SU-DHL-6 (cell line): Measurements from ENCODE around the gene TRIM42.

Experiments
- H2AFZ ChIP-seq: fragments of 200-600 bp; sonication (generic); 2 replicates; pipeline ENCODE4 v1.6.1; 2014; ENCODE audit warnings: low read depth, mild to moderate bottlenecking, moderate library complexity, mixed read lengths, antibody characterized with exemption, low read length; ENCODE audit not compliant: severe bottlenecking
- H3F3A ChIP-seq: fragments of 200-600 bp; shearing (Covaris generic); 2 replicates; pipeline ENCODE4 v1.6.0; 2016; ENCODE audit warnings: antibody characterized with exemption, mild to moderate bottlenecking; ENCODE audit not compliant: insufficient read depth
- H3K27ac ChIP-seq: fragments of 200-600 bp; sonication (generic); 2 replicates; pipeline ENCODE4 v1.5.1; 2016; ENCODE audit warnings: low read depth, mild to moderate bottlenecking, low read length, moderate library complexity, mixed read lengths
- H3K27me3 ChIP-seq: fragments of 200-600 bp; sonication (generic), shearing (Covaris generic); 2 replicates; pipeline ENCODE4 v1.6.0; 2014; ENCODE audit warnings: mild to moderate bottlenecking, low read length
- H3K36me3 ChIP-seq: fragments of 200-600 bp; sonication (generic); 2 replicates; pipeline ENCODE4 v1.6.1; 2014; ENCODE audit warnings: mild to moderate bottlenecking, low read length, mixed read lengths
- H3K4me2 ChIP-seq: fragments of 300-600, 200-600 bp; shearing (Covaris generic), sonication (generic); 2 replicates; pipeline ENCODE4 v1.6.0; 2014; ENCODE audit warnings: low read length, low read depth, mild to moderate bottlenecking; ENCODE audit not compliant: poor library complexity, severe bottlenecking
- H3K4me3 ChIP-seq: fragments of 200-600 bp; sonication (generic); 2 replicates; pipeline ENCODE4 v1.5.1; 2014; ENCODE audit warnings: antibody characterized with exemption, low read length, mild to moderate bottlenecking, mixed read lengths; ENCODE audit not compliant: insufficient read depth, poor library complexity, severe bottlenecking
- H3K79me2 ChIP-seq: fragments of 200-600 bp; sonication (generic); 2 replicates; pipeline ENCODE4 v1.6.1; 2014; ENCODE audit warnings: mild to moderate bottlenecking, low read length, moderate library complexity; ENCODE audit not compliant: insufficient read depth
- H3K9ac ChIP-seq: fragments of 200-600 bp; sonication (generic); 2 replicates; pipeline ENCODE4 v1.7.0; 2014; ENCODE audit warnings: mild to moderate bottlenecking, low read length
- H3K9me2 ChIP-seq: fragments of 200-600 bp; sonication (generic); replicated peaks from 2 replicates; pipeline ENCODE4 v1.6.1; 2014; ENCODE audit warnings: low read length; ENCODE audit not compliant: insufficient read depth
- H3K9me3 ChIP-seq: fragments of 200-600 bp; sonication (generic); 2 replicates; pipeline ENCODE4 v1.6.1; 2014; ENCODE audit warnings: low read length, mixed read lengths; ENCODE audit not compliant: insufficient read depth
- H4K20me1 ChIP-seq: fragments of 200-600 bp; sonication (generic); 2 replicates; pipeline ENCODE4 v1.6.1; 2014; ENCODE audit warnings: low read depth, mild to moderate bottlenecking, antibody characterized with exemption, low read length, moderate library complexity, mixed read lengths
- EZH2phosphoT487 ChIP-seq: fragments of 200-600 bp; sonication (generic), shearing (Covaris generic); conservative IDR thresholded peaks from 2 replicates; pipeline ENCODE4 v1.6.1; 2018; ENCODE audit warnings: mild to moderate bottlenecking, antibody characterized with exemption, low read length, moderate library complexity, mixed read lengths
- TF ChIP-seq, protein P1 (sequence below): fragments of 200-600 bp; sonication (generic); IDR thresholded peaks from one replicate; pipeline ENCODE4 v1.5.1; 2017; ENCODE audit warnings: antibody characterized with exemption, mild to moderate bottlenecking, low read length, moderate library complexity; ENCODE audit not compliant: insufficient read depth, poor library complexity, severe bottlenecking

TRIM42 gene

GRCh38 chr3:140723576-140723975 is 45.7 kb downstream of the TRIM42 start:
- H3K79me2 ChIP-seq, result no peaks in the 10 kb centered on the region
- H3F3A ChIP-seq, result no peaks in the 10 kb centered on the region
- H4K20me1 ChIP-seq, result no peaks in the 10 kb centered on the region
- no peaks in the 10 kb centered on the region for H3K9me2 ChIP-seq
- H2AFZ ChIP-seq, result no peak overlapping the region
- no peak overlapping the region for H3K27ac ChIP-seq
- TF ChIP-seq, protein P1, sequence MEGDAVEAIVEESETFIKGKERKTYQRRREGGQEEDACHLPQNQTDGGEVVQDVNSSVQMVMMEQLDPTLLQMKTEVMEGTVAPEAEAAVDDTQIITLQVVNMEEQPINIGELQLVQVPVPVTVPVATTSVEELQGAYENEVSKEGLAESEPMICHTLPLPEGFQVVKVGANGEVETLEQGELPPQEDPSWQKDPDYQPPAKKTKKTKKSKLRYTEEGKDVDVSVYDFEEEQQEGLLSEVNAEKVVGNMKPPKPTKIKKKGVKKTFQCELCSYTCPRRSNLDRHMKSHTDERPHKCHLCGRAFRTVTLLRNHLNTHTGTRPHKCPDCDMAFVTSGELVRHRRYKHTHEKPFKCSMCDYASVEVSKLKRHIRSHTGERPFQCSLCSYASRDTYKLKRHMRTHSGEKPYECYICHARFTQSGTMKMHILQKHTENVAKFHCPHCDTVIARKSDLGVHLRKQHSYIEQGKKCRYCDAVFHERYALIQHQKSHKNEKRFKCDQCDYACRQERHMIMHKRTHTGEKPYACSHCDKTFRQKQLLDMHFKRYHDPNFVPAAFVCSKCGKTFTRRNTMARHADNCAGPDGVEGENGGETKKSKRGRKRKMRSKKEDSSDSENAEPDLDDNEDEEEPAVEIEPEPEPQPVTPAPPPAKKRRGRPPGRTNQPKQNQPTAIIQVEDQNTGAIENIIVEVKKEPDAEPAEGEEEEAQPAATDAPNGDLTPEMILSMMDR, result no peak
- no peak for TF ChIP-seq EZH2phosphoT487
- H3K4me3 ChIP-seq, result no peak overlapping the region
- H3K9ac ChIP-seq, result no peak overlapping the region
- H3K4me2 ChIP-seq, result no peak overlapping the region
- no peaks in the 10 kb centered on the region for H3K27me3 ChIP-seq
- no peaks in the 10 kb centered on the region for H3K9me3 ChIP-seq
- no peaks in the 10 kb centered on the region for H3K36me3 ChIP-seq

DNA sequence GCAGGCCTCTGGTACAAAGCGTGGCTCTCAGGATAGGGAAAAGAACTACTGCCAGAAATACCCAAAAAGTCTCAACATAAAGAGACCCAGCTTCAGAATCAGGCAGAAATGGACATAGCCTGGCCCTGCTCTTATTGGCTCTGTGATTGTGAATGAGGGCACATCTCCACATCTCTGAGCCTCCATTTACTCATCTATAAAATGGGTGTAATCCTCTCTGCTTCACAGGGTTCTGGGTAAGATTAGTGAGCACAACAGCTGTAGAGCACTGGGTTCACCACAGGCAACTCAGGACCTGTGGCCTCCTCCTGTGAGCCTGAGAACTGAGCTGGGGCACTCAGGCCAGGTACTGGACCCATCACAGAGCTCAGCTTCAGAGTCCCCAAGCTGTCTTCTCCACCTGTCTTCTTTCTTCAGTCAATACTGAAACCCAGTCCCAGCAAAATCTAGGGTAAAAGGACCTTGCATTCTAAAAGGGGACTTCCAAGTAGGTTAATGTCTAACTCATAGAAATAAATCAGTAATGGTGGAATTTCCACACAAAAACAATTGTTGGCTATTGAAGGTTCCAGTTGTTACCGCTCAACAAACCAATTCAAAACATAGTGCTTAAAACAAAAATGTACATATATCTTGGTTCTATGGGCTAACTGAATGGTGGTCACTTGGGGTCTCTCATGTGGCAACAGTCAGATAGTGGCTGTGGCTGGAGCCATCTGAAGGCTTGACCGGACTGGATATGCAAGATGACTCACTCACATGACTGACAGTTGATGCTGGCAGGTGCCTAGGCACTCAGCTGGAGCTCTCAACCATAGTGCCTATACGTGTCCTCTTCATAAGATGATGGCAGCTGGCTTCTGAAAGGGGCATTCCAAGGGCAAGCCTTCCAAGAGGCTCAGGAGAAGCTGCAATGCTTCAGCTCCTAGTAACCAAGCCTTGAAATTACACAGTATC is 47.3 kb downstream of the TRIM42 start:
- Histone ChIP-seq H3K9ac (no peak overlapping the region), H3K4me2 (no peak overlapping the region), H3K9me3 (no peaks in the 10 kb centered on the region), H4K20me1 (no peaks in the 10 kb centered on the region), H3K27ac (no peak overlapping the region), H3K36me3 (no peaks in the 10 kb centered on the region), H3K27me3 (no peaks in the 10 kb centered on the region), H3K79me2 (no peaks in the 10 kb centered on the region), H3K4me3 (no peak overlapping the region), H3F3A (no peaks in the 10 kb centered on the region), H2AFZ (no peak overlapping the region), H3K9me2 (no peaks in the 10 kb centered on the region)
- TF ChIP-seq, protein P1, result no peak
- no peak for TF ChIP-seq EZH2phosphoT487

- TF ChIP-seq EZH2phosphoT487, result no peak
- TF ChIP-seq, protein P1, result no peak
- no peak overlapping the region for H3K27ac ChIP-seq
- no peak overlapping the region for H2AFZ ChIP-seq
- H3K4me2 ChIP-seq, result no peak overlapping the region
- no peaks in the 10 kb centered on the region for H3K27me3 ChIP-seq
- no peak overlapping the region for H3K9ac ChIP-seq
- no peaks in the 10 kb centered on the region for H3F3A ChIP-seq
- H3K79me2 ChIP-seq, result no peaks in the 10 kb centered on the region
- H3K9me2 ChIP-seq, result no peaks in the 10 kb centered on the region
- H3K36me3 ChIP-seq, result no peaks in the 10 kb centered on the region
- H3K9me3 ChIP-seq, result no peaks in the 10 kb centered on the region
- no peak overlapping the region for H3K4me3 ChIP-seq
- H4K20me1 ChIP-seq, result no peaks in the 10 kb centered on the region
These were observed 48.2 kb downstream of the TRIM42 start for GRCh38 chr3:140726066-140726465.
